ENCODE measurements around the gene CECR2.

CECR2 gene

GRCh38 chr22:17542452-17542851 is 173.2 kb downstream of the CECR2 start:
- no peak overlapping the region for H3K4me3 ChIP-seq (ENCODE audit: low read length)
- H3K9me2 ChIP-seq (replicated peaks; ENCODE audit: control insufficient read depth, low read length): no peaks in the 10 kb centered on the region
- no peaks in the 10 kb centered on the region for H3K27me3 ChIP-seq (ENCODE audit: control insufficient read depth, low read length)
- H3K9me3 ChIP-seq (ENCODE audit: control insufficient read depth, insufficient read depth, low read length): no peaks in the 10 kb centered on the region
- H4K20me1 ChIP-seq (ENCODE audit: control insufficient read depth, insufficient read depth, low read depth, low read length): no peaks in the 10 kb centered on the region
- no peak overlapping the region for H3K4me2 ChIP-seq (ENCODE audit: low read length)
- no peaks in the 10 kb centered on the region for H3F3A ChIP-seq (ENCODE audit: control insufficient read depth, insufficient read depth)
- TF ChIP-seq EZH2phosphoT487 (IDR thresholded peaks at IDR 0.05; ENCODE audit: borderline replicate concordance, low read length): no peak
- no peak for TF ChIP-seq CTCF (IDR thresholded peaks at IDR 0.05; ENCODE audit: low read depth, low read length, poor library complexity, severe bottlenecking)
- H3K27ac ChIP-seq (ENCODE audit: low read depth, low read length): no peak overlapping the region
- H3K36me3 ChIP-seq (ENCODE audit: control insufficient read depth, low read length): peaks cover 26% of the 10 kb centered on the region
- H3K4me1 ChIP-seq (ENCODE audit: control insufficient read depth, low read length): peaks cover 4% of the 10 kb centered on the region; the same call in 1 of the 2 replicates
- H3K79me2 ChIP-seq (ENCODE audit: control insufficient read depth, low read length): no peaks in the 10 kb centered on the region

GRCh38 chr22:17548010-17548755 is 178.9 kb downstream of the CECR2 start:
- Histone ChIP-seq H3K36me3 (ENCODE audit: control insufficient read depth, low read length) (peaks cover 34% of the 10 kb centered on the region), H3K27me3 (ENCODE audit: control insufficient read depth, low read length) (no peaks in the 10 kb centered on the region), H3K27ac (ENCODE audit: low read depth, low read length) (no peak overlapping the region), H3K4me3 (ENCODE audit: low read length) (no peak overlapping the region), H3K4me1 (ENCODE audit: control insufficient read depth, low read length) (no peaks in the 10 kb centered on the region), H3K9me2 (replicated peaks; ENCODE audit: control insufficient read depth, low read length) (no peaks in the 10 kb centered on the region), H4K20me1 (ENCODE audit: control insufficient read depth, insufficient read depth, low read depth, low read length) (no peaks in the 10 kb centered on the region), H3K9me3 (ENCODE audit: control insufficient read depth, insufficient read depth, low read length) (no peaks in the 10 kb centered on the region), H3K4me2 (ENCODE audit: low read length) (no peak overlapping the region), H3F3A (ENCODE audit: control insufficient read depth, insufficient read depth) (no peaks in the 10 kb centered on the region), H3K79me2 (ENCODE audit: control insufficient read depth, low read length) (no peaks in the 10 kb centered on the region)
- TF ChIP-seq CTCF (IDR thresholded peaks at IDR 0.05; ENCODE audit: low read depth, low read length, poor library complexity, severe bottlenecking): no peak
- TF ChIP-seq EZH2phosphoT487 (IDR thresholded peaks at IDR 0.05; ENCODE audit: borderline replicate concordance, low read length): no peak

GRCh38 chr22:17548756-17549035 is 179.4 kb downstream of the CECR2 start:
- Histone ChIP-seq H4K20me1 (ENCODE audit: control insufficient read depth, insufficient read depth, low read depth, low read length) (no peaks in the 10 kb centered on the region), H3K9me2 (replicated peaks; ENCODE audit: control insufficient read depth, low read length) (no peaks in the 10 kb centered on the region), H3K4me1 (ENCODE audit: control insufficient read depth, low read length) (no peaks in the 10 kb centered on the region), H3K36me3 (ENCODE audit: control insufficient read depth, low read length) (peaks cover 38% of the 10 kb centered on the region), H3K4me3 (ENCODE audit: low read length) (no peak overlapping the region), H3F3A (ENCODE audit: control insufficient read depth, insufficient read depth) (no peaks in the 10 kb centered on the region), H3K79me2 (ENCODE audit: control insufficient read depth, low read length) (no peaks in the 10 kb centered on the region), H3K9me3 (ENCODE audit: control insufficient read depth, insufficient read depth, low read length) (no peaks in the 10 kb centered on the region), H3K4me2 (ENCODE audit: low read length) (no peak overlapping the region), H3K27ac (ENCODE audit: low read depth, low read length) (no peak overlapping the region), H3K27me3 (ENCODE audit: control insufficient read depth, low read length) (no peaks in the 10 kb centered on the region)
- no peak for TF ChIP-seq EZH2phosphoT487 (IDR thresholded peaks at IDR 0.05; ENCODE audit: borderline replicate concordance, low read length)
- TF ChIP-seq CTCF (IDR thresholded peaks at IDR 0.05; ENCODE audit: low read depth, low read length, poor library complexity, severe bottlenecking): no peak

All from DOHH2 (cell line).